Astrocyte (in vitro differentiated cells and primary cell): ENCODE measurements around the gene FHL3. TPM values are rescaled to one million over a fixed set of nuclear protein-coding genes. Genes with fewer than 3 reads are reported as not detected.

Source experiments
- DNase-seq: peaks from one replicate; pipeline ENCODE4 v3.0.0-alpha.2; 2010; ENCODE audit warnings: low read depth
- FAIRE-seq: peaks from 2 replicates; lab custom pipeline; 2011; peaks lifted over from hg19 to GRCh38; lab: Jason Lieb, UNC
- H2AFZ ChIP-seq: 2 replicates; pipeline ENCODE4 v1.6.0; 2012; ENCODE audit warnings: low read depth, low read length, inconsistent platforms
- H3K27ac ChIP-seq: 2 replicates; pipeline ENCODE4 v1.5.1; 2011; ENCODE audit warnings: low read depth, low read length, inconsistent platforms
- H3K27me3 ChIP-seq: 2 replicates; pipeline ENCODE4 v1.6.0; 2011; ENCODE audit warnings: low read length, inconsistent platforms; ENCODE audit not compliant: insufficient read depth
- H3K36me3 ChIP-seq: 2 replicates; pipeline ENCODE4 v1.5.1; 2011; ENCODE audit warnings: low read length, inconsistent platforms; ENCODE audit not compliant: insufficient read depth
- H3K4me1 ChIP-seq: 2 replicates; pipeline ENCODE4 v1.5.1; 2011; ENCODE audit warnings: low read length, inconsistent platforms; ENCODE audit not compliant: insufficient read depth
- H3K4me2 ChIP-seq: 2 replicates; pipeline ENCODE4 v1.6.0; 2012; ENCODE audit warnings: low read length, inconsistent platforms
- H3K4me3 ChIP-seq: 2 replicates; pipeline ENCODE4 v1.5.1; 2011; ENCODE audit warnings: low read depth, mild to moderate bottlenecking, low read length, inconsistent platforms; ENCODE audit not compliant: insufficient read depth
- H3K79me2 ChIP-seq: 2 replicates; pipeline ENCODE4 v1.6.0; 2012; ENCODE audit warnings: mild to moderate bottlenecking, low read length, inconsistent platforms; ENCODE audit not compliant: insufficient read depth
- H3K9ac ChIP-seq: 2 replicates; pipeline ENCODE4 v1.6.0; 2012; ENCODE audit warnings: mild to moderate bottlenecking, low read length, inconsistent platforms
- H3K9me3 ChIP-seq: 2 replicates; pipeline ENCODE4 v1.5.1; 2012; ENCODE audit warnings: low read depth, mild to moderate bottlenecking, low read length, inconsistent platforms; ENCODE audit not compliant: insufficient read depth
- H4K20me1 ChIP-seq: 2 replicates; pipeline ENCODE4 v1.6.0; 2012; ENCODE audit warnings: low read length, inconsistent platforms; ENCODE audit not compliant: insufficient read depth
- H3K27ac Mint-ChIP-seq: one replicate; pipeline ENCODE4 v1.8.0; 2021; ENCODE audit warnings: mild to moderate bottlenecking, mixed read lengths; ENCODE audit not compliant: unreplicated experiment
- H3K27me3 Mint-ChIP-seq: one replicate; pipeline ENCODE4 v1.8.0; 2021; ENCODE audit warnings: low read depth, mixed read lengths; ENCODE audit not compliant: unreplicated experiment
- H3K36me3 Mint-ChIP-seq: one replicate; pipeline ENCODE4 v1.8.0; 2021; ENCODE audit warnings: low read depth, mixed read lengths; ENCODE audit not compliant: unreplicated experiment
- H3K4me1 Mint-ChIP-seq: one replicate; pipeline ENCODE4 v1.8.0; 2021; ENCODE audit warnings: low read depth, mixed read lengths; ENCODE audit not compliant: unreplicated experiment
- H3K4me3 Mint-ChIP-seq: one replicate; pipeline ENCODE4 v1.8.0; 2021; ENCODE audit warnings: mild to moderate bottlenecking, moderate library complexity, mixed read lengths; ENCODE audit not compliant: unreplicated experiment
- H3K9me3 Mint-ChIP-seq: one replicate; pipeline ENCODE4 v1.8.0; 2021; ENCODE audit warnings: mild to moderate bottlenecking, mixed read lengths; ENCODE audit not compliant: unreplicated experiment
- CTCF ChIP-seq: IDR thresholded peaks from 2 replicates; pipeline ENCODE4 v1.5.1; 2011; ENCODE audit warnings: low read depth, mild to moderate bottlenecking, inconsistent platforms, low read length, moderate library complexity; ENCODE audit not compliant: insufficient read depth
- EZH2 ChIP-seq: IDR thresholded peaks from 2 replicates; pipeline ENCODE4 v1.6.1; 2012; ENCODE audit warnings: mild to moderate bottlenecking, low read length, inconsistent platforms; ENCODE audit not compliant: insufficient read depth
- total RNA-seq: library from RNA; stranded (reverse); gene quantifications from 2 replicates; pipeline ENCODE4 v1.2.1, GENCODE V29; 2021

Gene FHL3
- total RNA-seq, 1 donor from 2014 or later, result 107 TPM

DNA sequence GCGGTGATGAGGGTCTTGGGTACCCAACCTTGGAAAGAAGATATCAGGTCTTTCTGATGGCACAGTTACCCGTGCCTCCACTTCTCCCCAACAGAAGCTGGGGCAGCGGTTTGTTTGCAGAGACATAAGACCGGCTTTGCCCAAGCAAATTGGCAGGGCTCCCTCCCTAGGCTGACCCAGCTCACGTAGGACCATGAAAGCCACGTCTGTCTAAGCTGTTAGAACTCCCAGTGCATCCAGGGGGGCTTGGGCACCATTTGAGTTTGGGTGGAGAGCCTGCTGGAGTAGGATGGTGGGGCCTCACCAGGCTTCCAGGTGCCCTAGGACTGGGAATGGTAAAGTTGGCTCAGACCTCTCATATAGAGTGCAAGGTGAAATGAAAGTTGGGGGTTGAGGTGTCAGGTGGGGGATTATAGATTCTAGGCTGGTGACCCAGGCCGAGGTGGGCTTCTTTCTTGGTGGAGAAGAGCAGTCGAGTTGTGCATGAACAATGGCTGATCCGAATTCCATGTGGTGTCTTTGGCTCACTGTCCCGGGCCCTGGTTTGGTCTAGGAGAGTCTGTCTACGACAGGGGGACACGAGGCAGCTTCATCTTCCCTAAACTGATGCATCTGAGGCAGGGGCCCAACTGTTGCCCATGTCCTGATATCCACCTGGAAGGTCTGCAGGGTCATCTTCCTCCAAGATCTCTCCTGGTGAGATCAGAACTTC lies 37.9 kb upstream of the FHL3 start:
- no peaks in the 10 kb centered on the region for H4K20me1 ChIP-seq
- no peaks in the 10 kb centered on the region for H3K9me3 ChIP-seq
- H3K79me2 ChIP-seq, result no peaks in the 10 kb centered on the region
- no peak overlapping the region for H3K4me2 ChIP-seq
- Mint-ChIP-seq H3K4me1 (peaks cover 15% of the 10 kb centered on the region), H3K27me3 (peaks cover 27% of the 10 kb centered on the region), H3K36me3 (peaks cover 4% of the 10 kb centered on the region), H3K9me3 (no peaks in the 10 kb centered on the region), H3K4me3 (peak overlapping the region; percentile 45), H3K27ac (no peak overlapping the region)
- no peak for TF ChIP-seq CTCF
- no peak for TF ChIP-seq EZH2
- no peak overlapping the region for H3K27ac ChIP-seq
- FAIRE-seq (no peak), DNase-seq (no peak)
- peaks cover 35% of the 10 kb centered on the region for H3K27me3 ChIP-seq
- H3K4me1 ChIP-seq, result peaks cover 21% of the 10 kb centered on the region
- no peak overlapping the region for H3K9ac ChIP-seq
- no peaks in the 10 kb centered on the region for H3K36me3 ChIP-seq
- no peak overlapping the region for H2AFZ ChIP-seq
- H3K4me3 ChIP-seq, result no peak overlapping the region

DNA sequence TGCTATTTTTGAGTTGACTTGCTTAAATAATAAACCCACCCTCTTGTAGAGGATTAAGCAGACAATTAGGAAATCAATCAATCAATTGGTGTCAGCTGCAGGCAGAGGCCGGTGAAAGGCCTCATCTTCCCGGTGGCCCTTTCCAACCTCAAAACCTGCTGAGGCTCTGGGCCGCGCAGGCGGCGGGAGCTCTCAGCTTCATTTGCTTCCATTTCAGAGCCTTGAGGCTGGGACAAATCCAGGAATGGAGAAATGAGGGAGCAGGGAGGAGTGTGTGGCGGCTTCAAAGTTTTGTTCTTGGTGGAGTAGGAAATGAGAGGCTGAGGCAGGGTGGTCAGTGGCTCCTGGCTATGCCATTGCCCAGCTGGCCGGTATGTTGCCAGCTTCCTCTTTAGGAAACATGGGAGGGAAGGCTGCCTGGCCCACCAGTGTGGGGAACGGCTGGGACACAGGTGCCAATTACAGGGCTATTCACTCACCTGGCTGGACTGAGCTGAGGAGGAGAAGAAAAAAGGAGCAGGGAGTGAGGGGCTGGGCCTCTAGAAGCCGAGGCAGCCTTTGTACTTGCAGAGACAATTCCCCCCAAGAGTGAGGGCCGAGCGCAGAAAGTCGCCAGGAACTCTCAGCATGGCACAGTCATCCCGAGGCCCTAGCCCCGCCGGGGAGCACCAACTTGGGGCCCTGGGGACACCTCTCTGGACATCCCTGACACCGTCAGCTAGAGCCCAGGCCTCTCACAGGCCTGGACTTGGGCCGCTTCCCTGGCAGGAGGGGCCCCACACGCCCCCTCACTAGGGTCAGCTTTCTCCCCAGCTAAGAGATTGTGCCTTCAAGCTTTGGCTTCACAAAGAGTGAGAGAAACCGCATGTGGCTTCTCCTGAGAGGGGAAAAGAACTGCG lies 36.9 kb upstream of the FHL3 start:
- Histone ChIP-seq H3K79me2 (no peaks in the 10 kb centered on the region), H3K9ac (no peak overlapping the region), H3K9me3 (no peaks in the 10 kb centered on the region), H3K4me3 (no peak overlapping the region), H4K20me1 (no peaks in the 10 kb centered on the region), H3K36me3 (no peaks in the 10 kb centered on the region), H2AFZ (no peak overlapping the region), H3K27me3 (peaks cover 35% of the 10 kb centered on the region), H3K27ac (no peak overlapping the region), H3K4me1 (peaks cover 15% of the 10 kb centered on the region), H3K4me2 (no peak overlapping the region)
- Mint-ChIP-seq H3K36me3 (peaks cover 4% of the 10 kb centered on the region), H3K4me3 (no peak overlapping the region), H3K27ac (no peak overlapping the region), H3K4me1 (peaks cover 15% of the 10 kb centered on the region), H3K9me3 (no peaks in the 10 kb centered on the region), H3K27me3 (peaks cover 25% of the 10 kb centered on the region)
- no peak for DNase-seq
- no peak for FAIRE-seq
- no peak for TF ChIP-seq CTCF
- no peak for TF ChIP-seq EZH2
